ENCODE data around the gene CDH20. TPM values are rescaled to one million over a fixed set of nuclear protein-coding genes. Genes with fewer than 3 reads are reported as not detected.

The CDH20 gene
- total and polyA plus RNA-seq, 2 donors = 0.09 to 0.21 TPM

DNA sequence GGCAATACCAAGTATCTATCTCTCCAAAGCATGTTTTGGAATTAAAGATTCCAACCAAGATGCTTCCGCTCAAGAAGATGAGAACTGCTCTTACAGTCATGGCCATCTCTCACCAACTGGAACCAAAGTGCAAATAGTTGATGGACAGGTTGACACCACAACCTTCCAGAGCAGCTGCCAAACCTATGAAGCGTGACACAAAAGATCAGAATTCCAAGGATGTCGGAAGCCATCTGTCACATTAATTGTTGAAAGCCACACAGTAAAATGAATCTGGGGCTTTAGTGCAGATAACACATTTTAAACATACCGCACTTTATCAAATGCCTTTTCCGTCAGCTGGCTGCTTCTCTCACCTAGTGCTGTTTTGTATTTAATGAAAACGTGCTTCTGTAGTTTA is 195.7 kb downstream of the CDH20 start:
- Histone ChIP-seq H3K27me3 (ENCODE audit: control insufficient read depth in 2 of 2, insufficient read depth in 1 of 2, low read length in 1 of 2) (no peaks in the 10 kb centered on the region), H3K9me3 (ENCODE audit: control insufficient read depth in 2 of 2, insufficient read depth in 1 of 2, low read length in 1 of 2) (no peaks in the 10 kb centered on the region), H3K36me3 (ENCODE audit: control insufficient read depth in 2 of 2, insufficient read depth in 2 of 2, low read length in 1 of 2) (no peaks in the 10 kb centered on the region), H3K4me1 (ENCODE audit: control insufficient read depth in 2 of 2, insufficient read depth in 2 of 2, low read length in 2 of 2) (no peaks in the 10 kb centered on the region), H3K4me3 (ENCODE audit: low read length in 2 of 2) (no peak overlapping the region), H3K27ac (ENCODE audit: low read depth in 1 of 2, low read length in 1 of 2) (no peak overlapping the region)
- DNase-seq (ENCODE audit: low read depth in 6 of 9, low spot score in 9 of 9) = no peak
- 93% methylated on average over 6 of the region's 6 CpGs for WGBS

- H3K27me3 ChIP-seq (ENCODE audit: control insufficient read depth in 2 of 2, insufficient read depth in 1 of 2, low read length in 1 of 2) = no peaks in the 10 kb centered on the region
- WGBS = 84% methylated on average over 4 of the region's 4 CpGs
- no peaks in the 10 kb centered on the region for H3K4me1 ChIP-seq (ENCODE audit: control insufficient read depth in 2 of 2, insufficient read depth in 2 of 2, low read length in 2 of 2)
- H3K27ac ChIP-seq (ENCODE audit: low read depth in 1 of 2, low read length in 1 of 2) = no peak overlapping the region
- no peak for DNase-seq (ENCODE audit: low read depth in 6 of 9, low spot score in 9 of 9)
- no peaks in the 10 kb centered on the region for H3K36me3 ChIP-seq (ENCODE audit: control insufficient read depth in 2 of 2, insufficient read depth in 2 of 2, low read length in 1 of 2)
- H3K4me3 ChIP-seq (ENCODE audit: low read length in 2 of 2) = no peak overlapping the region
- no peaks in the 10 kb centered on the region for H3K9me3 ChIP-seq (ENCODE audit: control insufficient read depth in 2 of 2, insufficient read depth in 1 of 2, low read length in 1 of 2)
These were observed 197.5 kb downstream of the CDH20 start for GRCh38 chr18:61530681-61531080.

GRCh38 chr18:61531182-61531581 is 198.0 kb downstream of the CDH20 start:
- Histone ChIP-seq H3K27me3 (ENCODE audit: control insufficient read depth in 2 of 2, insufficient read depth in 1 of 2, low read length in 1 of 2) (no peaks in the 10 kb centered on the region), H3K27ac (ENCODE audit: low read depth in 1 of 2, low read length in 1 of 2) (no peak overlapping the region), H3K36me3 (ENCODE audit: control insufficient read depth in 2 of 2, insufficient read depth in 2 of 2, low read length in 1 of 2) (no peaks in the 10 kb centered on the region), H3K9me3 (ENCODE audit: control insufficient read depth in 2 of 2, insufficient read depth in 1 of 2, low read length in 1 of 2) (no peaks in the 10 kb centered on the region), H3K4me1 (ENCODE audit: control insufficient read depth in 2 of 2, insufficient read depth in 2 of 2, low read length in 2 of 2) (no peaks in the 10 kb centered on the region), H3K4me3 (ENCODE audit: low read length in 2 of 2) (no peak overlapping the region)
- 88% methylated on average over 6 of the region's 6 CpGs for WGBS
- no peak for DNase-seq (ENCODE audit: low read depth in 6 of 9, low spot score in 9 of 9)

- H3K4me3 ChIP-seq (ENCODE audit: low read length in 2 of 2) = no peak overlapping the region
- no peaks in the 10 kb centered on the region for H3K36me3 ChIP-seq (ENCODE audit: control insufficient read depth in 2 of 2, insufficient read depth in 2 of 2, low read length in 1 of 2)
- H3K9me3 ChIP-seq (ENCODE audit: control insufficient read depth in 2 of 2, insufficient read depth in 1 of 2, low read length in 1 of 2) = no peaks in the 10 kb centered on the region
- DNase-seq (ENCODE audit: low read depth in 6 of 9, low spot score in 9 of 9) = no peak
- WGBS = 96% methylated on average over 2 of the region's 2 CpGs
- H3K27ac ChIP-seq (ENCODE audit: low read depth in 1 of 2, low read length in 1 of 2) = no peak overlapping the region
- H3K4me1 ChIP-seq (ENCODE audit: control insufficient read depth in 2 of 2, insufficient read depth in 2 of 2, low read length in 2 of 2) = no peaks in the 10 kb centered on the region
- no peaks in the 10 kb centered on the region for H3K27me3 ChIP-seq (ENCODE audit: control insufficient read depth in 2 of 2, insufficient read depth in 1 of 2, low read length in 1 of 2)
These were observed 198.7 kb downstream of the CDH20 start for GRCh38 chr18:61531891-61532290.

DNA sequence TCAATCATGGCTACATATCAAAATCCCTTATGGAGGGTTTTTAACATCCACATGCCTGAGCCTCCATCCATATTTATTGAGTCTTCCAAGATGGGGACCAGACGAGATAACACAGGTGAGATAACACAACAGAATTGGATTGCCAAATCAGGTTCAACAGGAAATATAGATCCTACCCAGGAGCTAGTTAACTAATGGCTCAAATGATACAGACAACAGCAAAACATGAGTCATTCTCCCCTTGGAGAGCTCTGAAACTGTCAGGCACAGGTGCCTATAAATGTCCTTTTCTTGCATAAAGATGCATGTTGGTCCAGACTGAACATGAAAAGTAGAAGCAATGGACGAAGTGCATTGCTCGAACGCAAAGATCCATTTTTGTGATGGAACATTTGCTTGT is 202.2 kb downstream of the CDH20 start:
- Histone ChIP-seq H3K4me3 (ENCODE audit: low read length in 2 of 2) (no peak overlapping the region), H3K9me3 (ENCODE audit: control insufficient read depth in 2 of 2, insufficient read depth in 1 of 2, low read length in 1 of 2) (no peaks in the 10 kb centered on the region), H3K27me3 (ENCODE audit: control insufficient read depth in 2 of 2, insufficient read depth in 1 of 2, low read length in 1 of 2) (no peaks in the 10 kb centered on the region), H3K36me3 (ENCODE audit: control insufficient read depth in 2 of 2, insufficient read depth in 2 of 2, low read length in 1 of 2) (no peaks in the 10 kb centered on the region), H3K27ac (ENCODE audit: low read depth in 1 of 2, low read length in 1 of 2) (no peak overlapping the region), H3K4me1 (ENCODE audit: control insufficient read depth in 2 of 2, insufficient read depth in 2 of 2, low read length in 2 of 2) (no peaks in the 10 kb centered on the region)
- DNase-seq (ENCODE audit: low read depth in 6 of 9, low spot score in 9 of 9) = no peak
- 94% methylated on average over 4 of the region's 4 CpGs for WGBS

- 91% methylated on average over 7 of the region's 7 CpGs for WGBS
- no peaks in the 10 kb centered on the region for H3K9me3 ChIP-seq (ENCODE audit: control insufficient read depth in 2 of 2, insufficient read depth in 1 of 2, low read length in 1 of 2)
These were observed 208.4 kb downstream of the CDH20 start for GRCh38 chr18:61541673-61542072.

DNA sequence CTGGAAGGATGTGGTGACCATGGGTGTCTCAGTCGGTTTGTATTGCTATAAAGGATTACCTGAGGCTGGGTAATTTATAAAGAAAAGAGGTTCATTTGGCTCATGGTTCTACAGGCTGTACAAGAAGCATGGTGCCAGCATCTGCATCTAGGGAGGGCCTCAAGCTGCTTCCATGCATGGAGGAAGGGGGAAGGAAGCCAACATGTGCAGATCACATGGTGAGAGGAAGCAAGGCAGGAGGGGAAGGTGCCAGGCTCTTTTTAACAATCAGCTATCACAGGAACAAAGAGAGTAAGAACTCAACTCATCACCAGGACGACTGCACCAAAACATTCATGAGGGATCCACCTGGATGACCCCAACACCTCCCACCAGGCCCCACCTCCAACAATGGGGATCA is 209.4 kb downstream of the CDH20 start:
- WGBS = 83% methylated on average over 2 of the region's 2 CpGs
- H3K4me3 ChIP-seq (ENCODE audit: low read length in 2 of 2) = no peak overlapping the region
- no peaks in the 10 kb centered on the region for H3K9me3 ChIP-seq (ENCODE audit: control insufficient read depth in 2 of 2, insufficient read depth in 1 of 2, low read length in 1 of 2)
- H3K27me3 ChIP-seq (ENCODE audit: control insufficient read depth in 2 of 2, insufficient read depth in 1 of 2, low read length in 1 of 2) = no peaks in the 10 kb centered on the region
- DNase-seq (ENCODE audit: low read depth in 6 of 9, low spot score in 9 of 9) = no peak
- H3K4me1 ChIP-seq (ENCODE audit: control insufficient read depth in 2 of 2, insufficient read depth in 2 of 2, low read length in 2 of 2) = peaks cover 0 to 5% of the 10 kb centered on the region in 2 donors
- H3K36me3 ChIP-seq (ENCODE audit: control insufficient read depth in 2 of 2, insufficient read depth in 2 of 2, low read length in 1 of 2) = no peaks in the 10 kb centered on the region
- H3K27ac ChIP-seq (ENCODE audit: low read depth in 1 of 2, low read length in 1 of 2) = no peak overlapping the region

More at GRCh38 chr18:61541673-61542072, 208.4 kb downstream of the CDH20 start:
- H3K27me3 ChIP-seq (ENCODE audit: control insufficient read depth in 2 of 2, insufficient read depth in 1 of 2, low read length in 1 of 2) = no peaks in the 10 kb centered on the region
- H3K4me1 ChIP-seq (ENCODE audit: control insufficient read depth in 2 of 2, insufficient read depth in 2 of 2, low read length in 2 of 2) = peaks cover 0 to 5% of the 10 kb centered on the region in 2 donors
- no peak for DNase-seq (ENCODE audit: low read depth in 6 of 9, low spot score in 9 of 9)
- no peak overlapping the region for H3K4me3 ChIP-seq (ENCODE audit: low read length in 2 of 2)
- no peak overlapping the region for H3K27ac ChIP-seq (ENCODE audit: low read depth in 1 of 2, low read length in 1 of 2)
- no peaks in the 10 kb centered on the region for H3K36me3 ChIP-seq (ENCODE audit: control insufficient read depth in 2 of 2, insufficient read depth in 2 of 2, low read length in 1 of 2)

DNA sequence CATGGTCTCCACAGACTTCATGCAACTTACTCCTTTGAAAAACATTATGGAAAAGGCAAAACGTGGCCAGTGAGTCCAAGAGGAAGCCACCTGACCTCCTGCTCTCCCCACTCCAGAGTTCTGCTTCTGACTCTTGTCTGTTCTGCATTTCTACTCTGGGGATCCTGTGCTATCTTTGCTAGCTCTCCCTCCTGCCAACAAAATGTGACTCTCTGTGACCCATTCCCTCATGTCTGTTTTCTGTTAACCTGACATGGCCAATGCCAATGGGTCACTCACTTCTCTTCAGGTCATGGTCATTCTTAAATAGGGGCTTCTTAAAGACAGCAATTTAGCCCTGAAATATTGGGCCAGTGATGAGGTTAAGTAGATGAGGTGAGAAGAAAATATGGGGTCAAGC is 210.3 kb downstream of the CDH20 start:
- no peaks in the 10 kb centered on the region for H3K36me3 ChIP-seq (ENCODE audit: control insufficient read depth in 2 of 2, insufficient read depth in 2 of 2, low read length in 1 of 2)
- H3K4me3 ChIP-seq (ENCODE audit: low read length in 2 of 2) = no peak overlapping the region
- DNase-seq (ENCODE audit: low read depth in 6 of 9, low spot score in 9 of 9) = no peak
- no peak overlapping the region for H3K27ac ChIP-seq (ENCODE audit: low read depth in 1 of 2, low read length in 1 of 2)
- H3K27me3 ChIP-seq (ENCODE audit: control insufficient read depth in 2 of 2, insufficient read depth in 1 of 2, low read length in 1 of 2) = no peaks in the 10 kb centered on the region
- WGBS = 52% methylated on average over 1 of the region's 1 CpG
- H3K4me1 ChIP-seq (ENCODE audit: control insufficient read depth in 2 of 2, insufficient read depth in 2 of 2, low read length in 2 of 2) = peaks cover 0 to 5% of the 10 kb centered on the region in 2 donors
- no peaks in the 10 kb centered on the region for H3K9me3 ChIP-seq (ENCODE audit: control insufficient read depth in 2 of 2, insufficient read depth in 1 of 2, low read length in 1 of 2)

DNA sequence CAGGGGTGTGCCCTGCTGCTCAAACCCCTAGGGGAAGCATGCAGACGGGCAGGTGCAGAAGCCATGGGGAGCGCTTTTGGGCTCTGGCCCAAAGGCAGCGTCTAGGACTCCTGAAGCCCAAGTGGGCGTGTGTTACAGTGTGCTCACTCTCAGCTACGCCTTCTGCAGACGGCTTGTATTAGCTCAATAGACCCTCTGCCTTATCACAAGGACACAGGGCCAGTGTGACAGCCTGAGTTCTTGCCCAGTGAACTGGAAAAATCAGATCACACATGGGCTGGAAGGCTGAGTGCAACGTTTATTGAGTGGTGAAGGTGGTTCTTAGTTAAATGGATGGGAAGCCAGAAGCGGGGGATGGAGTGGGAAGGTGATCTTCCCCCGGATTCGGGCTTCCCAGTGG is 210.9 kb downstream of the CDH20 start:
- no peaks in the 10 kb centered on the region for H3K9me3 ChIP-seq (ENCODE audit: control insufficient read depth in 2 of 2, insufficient read depth in 1 of 2, low read length in 1 of 2)
- H3K4me1 ChIP-seq (ENCODE audit: control insufficient read depth in 2 of 2, insufficient read depth in 2 of 2, low read length in 2 of 2) = peaks cover 0 to 5% of the 10 kb centered on the region in 2 donors
- H3K4me3 ChIP-seq (ENCODE audit: low read length in 2 of 2) = no peak overlapping the region
- DNase-seq (ENCODE audit: low read depth in 6 of 9, low spot score in 9 of 9) = no peak
- H3K36me3 ChIP-seq (ENCODE audit: control insufficient read depth in 2 of 2, insufficient read depth in 2 of 2, low read length in 1 of 2) = no peaks in the 10 kb centered on the region
- WGBS = 91% methylated on average over 10 of the region's 10 CpGs
- no peaks in the 10 kb centered on the region for H3K27me3 ChIP-seq (ENCODE audit: control insufficient read depth in 2 of 2, insufficient read depth in 1 of 2, low read length in 1 of 2)
- no peak overlapping the region for H3K27ac ChIP-seq (ENCODE audit: low read depth in 1 of 2, low read length in 1 of 2)

Measured in thymus (tissue), 11 donors.